Measurements from ENCODE around the gene OR9Q2. TPM values are rescaled to one million over a fixed set of nuclear protein-coding genes. Genes with fewer than 3 reads are reported as not detected.

The OR9Q2 gene
- total RNA-seq, 1 donor from 2014 or later: not detected

DNA sequence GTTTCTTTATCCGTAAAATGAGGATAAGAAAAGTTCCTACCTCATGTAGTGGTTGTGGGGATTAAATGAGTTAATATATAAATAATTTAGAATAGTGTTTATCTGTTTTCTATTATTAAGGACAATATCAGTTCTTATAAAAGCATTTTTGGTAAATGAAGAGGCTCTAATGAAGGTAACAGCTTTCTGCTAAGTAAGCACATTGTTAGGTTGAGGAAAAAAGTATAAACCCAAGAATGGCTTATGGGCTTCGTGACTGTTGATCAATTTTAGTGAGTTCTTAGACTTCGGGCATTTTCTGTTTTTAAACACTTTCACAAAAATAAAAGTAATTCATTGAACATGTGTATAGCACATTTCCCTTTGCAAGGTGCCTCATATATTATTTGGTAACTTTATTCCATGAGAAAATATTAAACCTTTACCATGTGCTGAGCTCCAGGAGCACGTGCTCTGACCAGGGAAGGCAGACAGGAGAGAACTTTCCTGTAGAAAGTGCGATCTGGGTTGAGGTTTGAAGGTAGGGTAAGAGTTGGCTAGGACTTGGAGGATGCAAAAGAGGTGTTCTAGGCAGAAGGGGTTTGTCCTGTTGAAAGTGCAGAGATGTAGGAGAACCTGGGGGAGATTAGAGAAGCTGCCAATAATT is 11.3 kb upstream of the OR9Q2 start:
- no peaks in the 10 kb centered on the region for H3K36me3 ChIP-seq
- no peaks in the 10 kb centered on the region for H3K9me3 ChIP-seq
- no peaks in the 10 kb centered on the region for H3K27me3 ChIP-seq
- TF ChIP-seq, protein P1, sequence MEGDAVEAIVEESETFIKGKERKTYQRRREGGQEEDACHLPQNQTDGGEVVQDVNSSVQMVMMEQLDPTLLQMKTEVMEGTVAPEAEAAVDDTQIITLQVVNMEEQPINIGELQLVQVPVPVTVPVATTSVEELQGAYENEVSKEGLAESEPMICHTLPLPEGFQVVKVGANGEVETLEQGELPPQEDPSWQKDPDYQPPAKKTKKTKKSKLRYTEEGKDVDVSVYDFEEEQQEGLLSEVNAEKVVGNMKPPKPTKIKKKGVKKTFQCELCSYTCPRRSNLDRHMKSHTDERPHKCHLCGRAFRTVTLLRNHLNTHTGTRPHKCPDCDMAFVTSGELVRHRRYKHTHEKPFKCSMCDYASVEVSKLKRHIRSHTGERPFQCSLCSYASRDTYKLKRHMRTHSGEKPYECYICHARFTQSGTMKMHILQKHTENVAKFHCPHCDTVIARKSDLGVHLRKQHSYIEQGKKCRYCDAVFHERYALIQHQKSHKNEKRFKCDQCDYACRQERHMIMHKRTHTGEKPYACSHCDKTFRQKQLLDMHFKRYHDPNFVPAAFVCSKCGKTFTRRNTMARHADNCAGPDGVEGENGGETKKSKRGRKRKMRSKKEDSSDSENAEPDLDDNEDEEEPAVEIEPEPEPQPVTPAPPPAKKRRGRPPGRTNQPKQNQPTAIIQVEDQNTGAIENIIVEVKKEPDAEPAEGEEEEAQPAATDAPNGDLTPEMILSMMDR (IDR thresholded peaks at IDR 0.05): no peak
- no peak overlapping the region for H3K27ac ChIP-seq
- no peaks in the 10 kb centered on the region for H3K4me1 ChIP-seq
- intact Hi-C loops (cut with DNase I): no loop called here
- DNase-seq (ENCODE audit: low spot score in 2 of 2): no peak
- no peak overlapping the region for H3K4me3 ChIP-seq

DNA sequence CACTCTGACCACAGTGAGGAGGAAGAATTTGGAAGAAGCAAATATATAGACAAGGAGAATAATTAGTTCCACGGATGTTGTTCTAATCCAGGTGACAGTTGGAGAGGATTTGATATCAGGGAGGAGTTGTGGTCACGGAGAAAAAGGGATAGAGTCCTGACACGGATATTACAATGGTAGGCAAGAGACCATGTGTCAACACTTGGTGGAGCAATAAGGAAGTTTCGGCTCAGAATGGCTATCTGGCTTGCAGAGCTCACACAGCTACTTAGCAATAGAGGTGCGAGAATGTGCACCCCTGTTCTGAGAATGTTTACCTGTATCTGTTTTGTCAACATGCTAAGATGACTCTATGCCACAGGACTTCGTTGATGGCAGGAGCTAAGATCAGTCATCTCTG is 10.4 kb upstream of the OR9Q2 start:
- no peak overlapping the region for H3K4me3 ChIP-seq
- TF ChIP-seq, protein P1 (IDR thresholded peaks at IDR 0.05): no peak
- intact Hi-C loops (cut with DNase I): no loop called here
- no peaks in the 10 kb centered on the region for H3K36me3 ChIP-seq
- no peak overlapping the region for H3K27ac ChIP-seq
- no peak for DNase-seq (ENCODE audit: low spot score in 2 of 2)
- no peaks in the 10 kb centered on the region for H3K27me3 ChIP-seq
- no peaks in the 10 kb centered on the region for H3K9me3 ChIP-seq
- H3K4me1 ChIP-seq: no peaks in the 10 kb centered on the region

DNA sequence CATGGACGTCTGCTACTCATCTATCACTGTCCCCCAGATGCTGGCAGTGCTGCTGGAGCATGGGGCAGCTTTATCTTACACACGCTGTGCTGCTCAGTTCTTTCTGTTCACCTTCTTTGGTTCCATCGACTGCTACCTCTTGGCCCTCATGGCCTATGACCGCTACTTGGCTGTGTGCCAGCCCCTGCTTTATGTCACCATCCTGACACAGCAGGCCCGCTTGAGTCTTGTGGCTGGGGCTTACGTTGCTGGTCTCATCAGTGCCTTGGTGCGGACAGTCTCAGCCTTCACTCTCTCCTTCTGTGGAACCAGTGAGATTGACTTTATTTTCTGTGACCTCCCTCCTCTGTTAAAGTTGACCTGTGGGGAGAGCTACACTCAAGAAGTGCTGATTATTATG is 9.2 kb upstream of the OR9Q2 start:
- H3K4me3 ChIP-seq: no peak overlapping the region
- H3K36me3 ChIP-seq: no peaks in the 10 kb centered on the region
- H3K4me1 ChIP-seq: no peaks in the 10 kb centered on the region
- DNase-seq (ENCODE audit: low spot score in 2 of 2): no peak
- H3K27ac ChIP-seq: no peak overlapping the region
- H3K27me3 ChIP-seq: no peaks in the 10 kb centered on the region
- intact Hi-C loops (cut with DNase I): no loop called here
- TF ChIP-seq, protein P1 (IDR thresholded peaks at IDR 0.05): no peak
- no peaks in the 10 kb centered on the region for H3K9me3 ChIP-seq

DNA sequence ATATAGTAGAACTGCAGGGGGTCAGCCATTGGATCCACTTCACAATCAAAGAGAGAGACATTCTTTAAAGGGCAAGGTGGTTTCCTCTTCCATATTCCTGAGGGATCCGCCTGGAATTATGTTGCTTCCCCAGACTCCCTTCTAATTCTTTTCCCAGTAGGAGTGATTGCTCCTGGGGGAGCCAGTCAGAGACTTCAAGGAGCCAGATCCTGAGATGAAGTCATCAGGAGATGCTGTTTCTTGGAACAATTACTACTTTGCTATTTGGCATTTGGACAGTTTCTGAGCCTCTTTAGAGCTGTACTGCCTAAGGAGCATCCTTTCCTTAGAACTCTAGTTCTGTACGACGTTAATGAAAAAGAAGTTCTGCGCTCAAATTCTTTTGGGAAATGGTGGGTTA is 1.9 kb upstream of the OR9Q2 start:
- intact Hi-C loops (cut with DNase I): no loop called here
- Histone ChIP-seq H3K4me3 (no peak overlapping the region), H3K27ac (no peak overlapping the region), H3K9me3 (no peaks in the 10 kb centered on the region), H3K36me3 (no peaks in the 10 kb centered on the region), H3K27me3 (no peaks in the 10 kb centered on the region), H3K4me1 (no peaks in the 10 kb centered on the region)
- no peak for DNase-seq (ENCODE audit: low spot score in 2 of 2)
- TF ChIP-seq, protein P1 (IDR thresholded peaks at IDR 0.05): no peak

DNA sequence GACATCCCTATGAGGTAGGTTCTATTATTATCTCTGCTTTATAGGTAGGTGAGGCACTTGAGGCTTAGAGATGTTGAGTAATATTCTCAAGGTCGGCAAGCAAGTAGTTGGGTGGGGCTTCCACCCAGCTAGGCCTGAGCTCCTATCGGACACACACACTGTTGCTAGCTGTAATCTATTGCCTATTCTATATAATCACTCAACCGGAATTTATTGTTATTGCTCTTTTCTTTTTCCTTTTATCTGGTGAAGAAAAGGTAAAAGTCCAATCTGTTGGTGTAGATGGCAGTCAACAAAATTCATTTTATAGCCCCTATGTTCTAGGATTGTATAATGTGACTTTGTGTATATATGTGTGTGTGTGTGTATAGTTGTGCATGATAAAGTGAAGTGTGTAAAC is 3.4 kb downstream of the OR9Q2 start:
- TF ChIP-seq, protein P1 (IDR thresholded peaks at IDR 0.05): no peak
- no peaks in the 10 kb centered on the region for H3K9me3 ChIP-seq
- H3K27ac ChIP-seq: no peak overlapping the region
- intact Hi-C loops (cut with DNase I): no loop called here
- no peaks in the 10 kb centered on the region for H3K36me3 ChIP-seq
- no peak overlapping the region for H3K4me3 ChIP-seq
- no peaks in the 10 kb centered on the region for H3K27me3 ChIP-seq
- DNase-seq (ENCODE audit: low spot score in 2 of 2): no peak
- H3K4me1 ChIP-seq: no peaks in the 10 kb centered on the region

DNA sequence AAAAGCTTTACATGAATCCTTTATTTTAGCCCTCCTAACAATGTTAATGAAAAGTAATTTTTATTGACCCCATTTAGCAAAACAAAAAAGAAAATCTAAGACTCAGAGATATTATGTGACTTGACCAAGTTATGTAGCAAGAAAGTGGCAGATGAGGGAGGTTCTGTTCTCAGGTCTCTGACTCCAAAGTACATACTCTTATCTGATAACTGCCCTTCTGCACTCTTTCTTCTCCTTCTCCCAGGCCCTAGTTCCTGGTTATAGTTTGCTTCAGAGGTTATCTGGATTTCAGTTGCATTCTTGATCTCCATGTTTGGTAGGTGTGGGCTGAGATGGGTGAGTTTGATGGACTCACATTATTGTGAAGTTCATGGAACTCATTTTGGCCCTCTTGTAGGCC is 4.5 kb downstream of the OR9Q2 start:
- intact Hi-C loops (cut with DNase I): no loop called here

More for the DNA sequence above, 4.5 kb downstream of the OR9Q2 start:
- Histone ChIP-seq H3K4me3 (no peak overlapping the region), H3K36me3 (no peaks in the 10 kb centered on the region), H3K4me1 (no peaks in the 10 kb centered on the region), H3K27ac (no peak overlapping the region), H3K27me3 (no peaks in the 10 kb centered on the region), H3K9me3 (no peaks in the 10 kb centered on the region)
- DNase-seq (ENCODE audit: low spot score in 2 of 2): no peak
- TF ChIP-seq, protein P1 (IDR thresholded peaks at IDR 0.05): no peak

Measured in ascending aorta (tissue), 2 donors.